ENCODE results near the gene ATP2B2.

Gene ATP2B2

DNA sequence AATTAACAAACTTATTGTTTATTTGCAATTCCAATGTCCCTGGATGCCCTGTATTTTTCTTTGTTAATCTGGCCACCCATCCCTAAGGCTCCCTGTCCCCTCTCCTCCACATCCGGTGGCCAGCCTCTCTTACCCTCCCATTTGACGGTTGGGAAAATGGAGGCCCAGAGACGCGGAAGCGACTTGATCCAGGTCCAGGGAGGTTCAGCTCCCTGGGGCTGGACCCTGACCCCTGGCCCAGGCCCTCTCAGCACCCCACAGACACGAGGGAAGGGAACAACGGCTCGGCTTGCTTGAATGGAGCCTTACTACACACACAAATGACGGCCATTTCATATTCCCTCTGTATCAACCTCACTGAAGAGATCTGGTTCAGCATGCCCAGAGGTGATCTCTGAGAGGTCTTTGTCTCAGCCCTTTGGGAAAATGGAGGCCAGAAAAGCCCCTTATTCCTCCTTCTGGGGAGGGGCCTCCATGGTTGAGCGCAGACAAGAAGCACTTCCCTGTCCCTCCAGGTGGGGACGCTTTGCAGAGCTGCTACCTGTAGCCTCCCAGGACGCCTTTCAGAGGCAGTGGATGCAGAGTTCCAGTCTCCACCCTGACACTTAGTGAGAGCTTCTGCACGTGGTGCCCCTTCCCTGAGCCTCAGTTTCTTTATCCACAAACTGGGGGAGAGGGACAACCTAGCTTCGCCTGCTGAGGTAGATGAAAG lies 82.1 kb downstream of the ATP2B2 start:
- DNase-seq, result no peak

DNA sequence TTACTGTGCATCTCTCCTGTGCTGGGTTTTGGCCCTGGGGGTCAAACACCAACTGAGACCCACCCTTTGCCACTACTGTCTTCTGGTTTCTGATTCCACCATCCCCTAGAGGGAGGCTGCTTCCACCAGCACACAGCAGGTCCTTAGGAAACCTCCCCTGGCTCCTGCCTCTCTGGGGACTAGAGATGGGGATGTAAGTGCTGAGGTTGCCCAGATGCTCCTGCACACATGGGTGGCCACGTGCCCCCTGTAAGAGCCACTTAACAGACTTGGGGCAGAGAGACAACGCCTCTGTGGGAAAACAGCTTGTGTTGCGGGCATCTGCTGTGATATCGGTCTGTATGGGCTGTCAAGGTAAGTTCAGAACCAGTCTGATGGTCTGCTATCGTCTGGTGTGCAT lies 83.4 kb downstream of the ATP2B2 start:
- DNase-seq, result peak; percentile 19

DNA sequence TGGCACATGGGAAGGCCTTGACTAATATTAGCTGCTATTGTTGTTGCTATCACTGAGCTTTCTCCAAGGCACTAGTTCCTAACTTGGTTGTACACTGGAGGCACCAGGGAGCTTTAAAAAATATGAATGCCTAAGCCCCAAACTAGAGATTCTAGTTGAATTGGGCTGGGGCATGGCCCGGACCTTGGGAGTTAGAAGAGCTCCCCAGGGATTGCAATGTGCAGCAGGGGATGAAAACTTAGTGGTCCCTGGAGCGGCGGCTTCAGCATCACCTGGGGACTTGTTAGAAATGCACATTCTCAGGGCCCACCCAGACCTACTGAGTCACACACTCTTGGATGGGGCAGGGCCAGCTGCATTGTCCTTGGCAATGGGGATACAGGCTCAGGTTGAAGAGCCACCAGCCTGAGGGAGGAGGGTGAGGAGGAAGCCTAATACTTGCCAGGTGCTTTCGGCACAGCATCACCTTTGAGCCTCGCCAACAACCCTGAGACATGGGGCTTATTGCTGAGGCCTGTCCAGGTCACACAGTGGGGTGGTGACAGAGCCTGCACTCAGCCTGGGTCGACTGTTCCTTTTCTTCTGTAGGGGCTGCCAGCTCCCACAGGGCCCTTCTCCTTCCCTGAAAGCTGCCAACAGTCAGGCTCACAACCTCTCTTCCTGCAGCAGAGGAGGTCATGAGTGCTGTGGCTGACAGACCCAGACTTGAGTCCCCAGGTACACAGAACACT lies 84.5 kb downstream of the ATP2B2 start:
- no peak for DNase-seq

DNA sequence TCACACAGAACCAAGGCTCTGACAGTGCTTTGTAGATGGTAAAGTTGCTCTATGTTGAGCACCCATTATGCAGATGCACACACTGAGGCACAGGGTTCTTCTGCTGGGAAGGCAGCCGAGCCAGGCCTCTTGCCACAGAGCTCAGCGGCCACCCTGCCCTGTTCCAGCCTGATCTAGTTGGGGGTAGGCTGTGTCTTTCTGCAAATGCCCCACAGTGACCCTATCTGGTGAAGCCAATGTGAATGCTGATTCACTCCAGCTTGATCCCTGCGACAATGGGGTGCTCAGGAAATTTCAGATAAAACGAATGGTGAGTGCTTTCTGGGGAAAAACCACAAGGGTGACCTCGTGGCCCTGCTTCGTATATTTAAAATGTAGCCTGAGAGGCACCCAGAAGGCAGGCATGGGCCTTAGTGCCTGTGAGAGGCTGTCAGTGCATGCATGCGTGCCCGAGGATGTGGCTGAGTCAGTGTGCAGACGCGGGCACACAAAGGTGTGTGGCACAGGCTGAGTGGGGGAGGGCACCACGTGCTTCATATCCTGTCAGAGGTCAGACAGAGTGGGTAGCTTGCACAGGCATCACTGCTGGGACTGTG lies 85.7 kb downstream of the ATP2B2 start:
- DNase-seq, result no peak

DNA sequence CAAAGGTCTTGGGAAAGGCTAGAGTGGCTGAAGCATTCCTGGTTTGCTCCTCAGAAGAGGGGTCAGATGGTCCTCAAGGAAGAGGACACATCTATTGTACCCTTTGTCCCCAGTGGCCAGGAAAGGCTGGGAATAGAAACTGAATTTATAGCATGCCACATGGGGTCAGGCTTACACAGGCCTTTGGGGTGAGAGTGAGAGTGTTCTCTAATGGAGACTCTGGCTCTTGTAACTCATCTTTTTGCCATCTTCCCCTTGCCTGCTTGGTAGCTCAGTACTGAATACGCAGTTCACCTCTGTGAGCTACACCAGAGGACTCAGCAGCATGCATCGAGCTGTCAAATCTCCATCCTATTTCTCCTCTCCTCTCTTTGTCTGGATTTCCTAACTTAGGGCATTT lies 87.5 kb downstream of the ATP2B2 start:
- DNase-seq, result no peak

DNA sequence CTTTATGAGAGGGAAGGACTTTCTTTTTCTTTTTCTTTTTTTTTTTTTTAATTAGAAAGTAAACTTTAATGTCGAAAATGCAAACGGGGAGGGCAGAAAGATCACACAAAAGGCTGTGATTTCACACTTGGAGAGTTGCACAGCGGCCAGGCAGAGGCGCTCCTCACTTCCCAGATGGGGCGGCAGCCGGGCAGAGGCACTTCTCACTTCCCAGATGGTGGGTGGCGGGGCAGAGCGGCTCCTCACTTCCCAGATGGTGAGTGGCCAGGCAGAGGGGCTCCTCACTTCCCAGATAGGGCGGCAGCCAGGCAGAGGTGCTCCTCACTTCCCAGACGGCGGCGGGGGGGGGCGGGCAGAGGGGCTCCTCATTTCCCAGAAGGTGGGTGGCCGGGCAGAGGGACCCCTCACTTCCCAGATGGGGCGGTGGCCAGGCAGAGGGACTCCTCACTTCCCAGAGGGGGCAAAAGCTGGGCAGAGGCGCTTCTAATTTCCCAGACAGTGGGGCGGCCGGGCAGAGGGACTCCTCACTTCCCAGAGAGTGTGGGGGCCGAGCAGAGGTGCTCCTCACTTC lies 88.6 kb downstream of the ATP2B2 start:
- DNase-seq, result no peak

DNA sequence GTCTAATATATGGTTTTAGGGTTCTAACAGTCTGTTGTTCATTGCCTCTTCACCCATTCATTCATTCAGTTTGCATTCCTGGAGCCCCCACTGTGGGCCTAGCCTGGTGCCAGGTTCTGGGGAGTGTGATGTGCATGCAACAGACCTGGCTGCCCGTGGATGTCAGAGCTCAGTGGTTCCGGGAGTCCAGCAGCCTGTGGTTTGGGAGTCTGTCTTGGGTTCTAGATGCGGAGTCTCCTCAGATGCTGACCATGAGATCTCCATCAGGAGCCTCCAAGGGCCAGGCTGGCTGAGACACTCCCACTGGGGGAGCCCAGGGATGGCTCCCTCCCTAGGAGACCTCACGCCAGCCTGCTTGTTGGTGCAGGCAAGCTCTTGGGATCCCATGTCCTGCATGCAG lies 92.3 kb downstream of the ATP2B2 start:
- DNase-seq, result no peak

DNA sequence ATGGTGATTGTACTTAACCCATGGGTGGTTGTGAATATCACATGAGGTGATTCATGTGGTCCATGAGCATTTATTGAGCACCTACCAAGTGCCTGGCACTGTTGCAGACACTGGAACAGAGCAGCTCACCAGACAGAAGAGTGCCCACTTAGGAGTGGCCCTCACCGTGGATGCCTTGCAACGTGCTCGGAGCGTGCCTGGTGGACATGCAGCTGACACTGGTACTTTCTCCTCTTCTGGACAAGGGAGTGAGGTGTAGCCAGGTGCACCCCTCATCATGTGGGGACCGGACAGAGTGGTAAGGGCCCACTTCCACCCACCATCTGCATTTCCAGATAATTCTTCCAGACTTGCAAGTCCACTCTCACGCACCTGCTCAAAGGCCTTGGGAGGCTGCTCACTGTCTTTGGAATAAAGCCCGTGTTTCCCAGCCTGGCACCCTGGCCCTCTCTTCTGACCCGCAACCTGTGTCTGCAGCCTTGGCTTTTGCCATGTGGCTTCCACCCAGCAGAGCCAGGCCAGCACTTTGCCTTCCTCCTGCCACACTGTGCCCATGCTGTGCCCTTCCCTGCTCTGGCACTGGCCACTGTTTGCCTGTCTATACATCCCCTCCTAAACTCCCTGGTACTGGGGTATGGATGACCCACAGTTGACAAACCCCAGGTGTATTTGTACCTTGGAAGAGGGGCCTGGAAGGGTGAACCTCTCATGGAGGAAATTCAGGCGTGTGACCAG lies 93.6 kb downstream of the ATP2B2 start:
- no peak for DNase-seq

DNA sequence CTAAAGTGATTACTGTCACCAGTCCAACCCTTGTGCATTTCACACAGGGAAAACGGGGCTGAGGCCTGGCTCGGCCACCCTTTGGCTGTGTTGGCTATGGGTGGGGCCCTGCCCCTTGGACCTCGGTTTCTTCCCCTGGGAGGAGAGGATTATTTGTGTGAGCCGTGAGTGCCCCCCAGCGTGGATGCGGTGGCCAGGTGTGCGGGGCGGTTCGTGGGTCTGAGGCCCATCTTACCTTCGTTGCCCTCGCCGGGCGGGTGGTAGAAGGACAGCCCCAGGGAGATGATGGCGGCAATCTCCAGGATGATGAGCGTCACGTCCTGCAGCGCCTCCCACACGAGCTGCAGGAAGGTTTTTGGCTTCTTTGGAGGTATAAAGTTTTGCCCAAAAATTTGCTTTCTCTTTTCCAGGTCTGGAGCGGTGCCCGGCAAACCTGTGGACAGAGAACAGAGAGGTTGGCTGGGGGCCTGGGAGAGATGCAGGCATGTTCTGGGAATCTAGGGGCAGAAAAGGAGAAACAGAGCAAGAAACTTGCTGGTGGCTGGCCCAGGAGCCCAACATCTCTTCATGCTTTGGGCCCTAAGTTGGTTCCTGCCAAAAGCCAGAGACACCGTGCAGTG lies 94.9 kb downstream of the ATP2B2 start:
- DNase-seq, result no peak

DNA sequence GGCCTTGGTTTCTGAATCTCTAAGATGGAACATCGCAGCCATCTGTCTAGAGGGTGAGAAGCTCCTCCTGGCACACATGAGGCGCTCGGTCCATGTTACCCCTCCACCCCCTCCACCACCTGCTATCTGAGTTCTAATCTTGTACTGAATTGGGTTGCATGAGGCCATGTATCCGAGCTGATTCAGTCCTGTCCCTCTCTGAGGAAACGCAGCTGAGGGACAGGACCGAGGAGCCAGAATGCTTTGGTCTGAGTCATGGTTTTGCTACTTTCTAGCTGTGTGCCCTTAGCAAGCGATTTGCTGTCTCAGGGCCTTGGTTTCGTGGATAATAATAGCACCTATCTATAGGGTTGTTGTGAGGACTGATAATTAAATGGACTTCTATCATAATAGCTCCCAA lies 96.7 kb downstream of the ATP2B2 start:
- no peak for DNase-seq

DNA sequence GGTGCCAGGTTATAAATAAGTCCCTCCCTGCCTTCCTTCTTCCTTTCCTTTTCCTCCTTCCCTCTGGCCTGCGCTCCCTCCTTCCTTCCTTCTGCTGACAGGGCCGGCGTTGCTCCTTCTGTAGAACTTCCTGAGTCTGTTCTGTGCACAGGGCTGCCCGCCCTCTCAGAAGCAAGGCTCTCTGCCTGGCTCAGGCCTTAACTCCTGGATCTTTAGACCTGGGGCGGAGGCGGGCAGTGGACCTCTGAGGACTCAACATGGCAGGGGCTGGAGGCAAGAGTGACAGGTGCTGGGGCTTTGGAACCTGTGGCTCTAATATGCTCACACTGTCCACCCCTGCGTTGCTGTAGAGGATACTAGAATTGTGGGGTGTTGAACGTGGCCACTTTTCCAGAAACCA lies 98.0 kb downstream of the ATP2B2 start:
- DNase-seq, result no peak

DNA sequence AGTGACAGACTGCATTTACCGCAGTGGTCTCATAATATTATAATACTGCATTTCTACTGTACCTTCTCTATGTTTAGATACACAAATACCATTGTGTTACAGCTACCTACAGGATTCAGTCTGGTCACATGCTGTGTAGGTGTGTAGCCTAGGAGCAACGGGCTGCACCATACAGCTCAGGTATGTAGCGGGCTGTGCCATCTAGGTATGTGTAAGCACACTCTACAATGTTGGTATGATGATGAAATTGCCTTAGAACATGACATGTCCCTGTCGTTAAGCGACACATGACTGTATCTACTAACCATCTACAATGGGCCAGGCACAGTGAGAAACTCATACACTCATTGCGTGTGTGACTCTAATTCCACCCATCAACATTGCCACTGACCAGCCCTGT lies 99.0 kb downstream of the ATP2B2 start:
- DNase-seq, result no peak

DNA sequence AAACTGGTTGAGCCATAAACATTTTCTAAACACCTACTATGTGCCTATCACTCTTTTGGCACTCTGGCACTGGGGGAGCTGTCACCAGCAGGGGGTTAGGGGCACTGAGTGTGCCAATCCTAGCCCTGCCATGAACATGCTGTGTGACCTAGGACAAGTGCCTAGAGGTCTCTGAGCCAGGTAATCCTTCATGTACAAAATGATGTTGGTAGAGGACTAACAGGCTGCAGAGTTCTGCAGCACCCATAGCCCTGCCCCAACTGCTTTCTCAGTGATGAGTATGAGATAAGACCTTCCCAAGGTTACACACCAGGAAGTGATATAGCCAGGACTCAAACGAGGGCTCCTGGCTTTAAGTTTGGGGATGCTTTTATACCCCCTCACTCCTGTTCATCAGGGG lies 99.6 kb downstream of the ATP2B2 start:
- no peak for DNase-seq

DNA sequence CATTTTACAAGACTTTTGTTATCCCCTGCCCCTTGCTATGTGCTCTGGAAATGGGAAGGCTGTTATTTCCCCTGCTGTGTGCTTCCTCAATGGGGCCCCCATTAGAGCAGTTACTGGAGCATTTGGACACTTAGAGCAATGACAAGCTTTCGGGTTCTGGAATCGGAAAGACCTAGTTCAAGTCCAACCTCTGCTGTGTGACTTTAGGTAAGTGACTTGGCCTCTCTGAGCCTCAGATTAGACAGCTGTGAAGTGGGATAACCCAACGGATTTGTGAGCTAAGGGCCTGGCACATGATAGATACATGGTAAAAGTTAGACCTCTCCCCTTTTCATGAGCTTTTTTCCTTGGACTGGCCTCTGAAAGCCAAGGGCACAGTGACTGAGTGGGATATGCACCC lies 100.5 kb downstream of the ATP2B2 start:
- no peak for DNase-seq

DNA sequence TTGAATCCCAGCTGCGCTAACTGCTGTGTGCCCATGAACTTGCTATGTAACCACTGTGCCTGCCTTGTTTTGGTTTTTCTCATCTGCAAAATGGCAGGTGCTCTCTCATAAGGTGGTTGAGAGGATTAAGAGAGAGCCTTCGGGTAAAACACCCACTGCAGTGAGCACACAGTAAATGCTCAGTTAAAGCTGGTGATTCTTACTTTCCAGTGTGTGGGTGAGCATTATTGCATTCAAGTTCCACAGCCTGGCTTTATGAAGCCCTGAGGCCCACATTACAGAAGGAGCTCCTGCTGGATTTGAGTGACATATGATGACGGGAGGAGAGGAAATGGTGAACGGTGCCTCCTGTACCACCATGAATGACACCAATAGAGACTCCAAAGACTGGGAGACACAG lies 101.0 kb downstream of the ATP2B2 start:
- no peak for DNase-seq

DNA sequence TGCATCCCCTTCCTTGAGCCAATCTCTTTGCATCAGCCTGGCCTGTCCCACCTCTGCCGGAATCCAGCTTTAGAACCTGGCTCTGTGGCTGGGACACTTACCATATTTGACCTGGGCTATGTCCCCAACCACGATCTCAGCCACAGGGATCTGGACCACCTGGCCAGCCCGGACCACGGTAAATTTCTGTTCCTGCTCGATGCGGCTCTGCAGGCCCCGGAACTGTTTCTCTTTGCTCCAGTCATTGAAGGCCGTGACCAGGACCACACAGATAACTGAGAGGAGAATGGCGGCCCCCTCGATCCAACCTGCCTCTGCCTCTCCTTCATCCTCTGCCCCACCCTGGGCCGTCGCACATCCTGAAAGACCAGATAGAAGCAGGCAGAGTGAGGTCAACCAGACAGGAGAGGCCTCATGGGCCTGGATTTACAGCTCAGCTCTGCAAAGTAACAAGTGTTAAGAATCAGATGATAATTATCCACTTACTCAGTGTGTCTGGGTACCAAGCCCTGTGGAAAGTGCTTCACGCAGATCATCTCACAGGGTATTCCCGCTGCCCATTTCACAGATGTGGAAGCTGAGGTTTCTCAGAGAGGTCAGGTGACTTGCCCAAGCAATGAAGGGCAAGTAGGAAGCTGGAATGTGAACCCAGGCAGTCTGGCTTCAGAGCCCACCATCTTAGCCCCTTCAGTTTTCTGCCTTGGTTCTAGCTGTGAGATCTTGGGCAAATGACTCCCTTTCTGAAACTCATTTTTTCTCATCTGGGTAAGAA lies 103.2 kb downstream of the ATP2B2 start:
- DNase-seq, result no peak

DNA sequence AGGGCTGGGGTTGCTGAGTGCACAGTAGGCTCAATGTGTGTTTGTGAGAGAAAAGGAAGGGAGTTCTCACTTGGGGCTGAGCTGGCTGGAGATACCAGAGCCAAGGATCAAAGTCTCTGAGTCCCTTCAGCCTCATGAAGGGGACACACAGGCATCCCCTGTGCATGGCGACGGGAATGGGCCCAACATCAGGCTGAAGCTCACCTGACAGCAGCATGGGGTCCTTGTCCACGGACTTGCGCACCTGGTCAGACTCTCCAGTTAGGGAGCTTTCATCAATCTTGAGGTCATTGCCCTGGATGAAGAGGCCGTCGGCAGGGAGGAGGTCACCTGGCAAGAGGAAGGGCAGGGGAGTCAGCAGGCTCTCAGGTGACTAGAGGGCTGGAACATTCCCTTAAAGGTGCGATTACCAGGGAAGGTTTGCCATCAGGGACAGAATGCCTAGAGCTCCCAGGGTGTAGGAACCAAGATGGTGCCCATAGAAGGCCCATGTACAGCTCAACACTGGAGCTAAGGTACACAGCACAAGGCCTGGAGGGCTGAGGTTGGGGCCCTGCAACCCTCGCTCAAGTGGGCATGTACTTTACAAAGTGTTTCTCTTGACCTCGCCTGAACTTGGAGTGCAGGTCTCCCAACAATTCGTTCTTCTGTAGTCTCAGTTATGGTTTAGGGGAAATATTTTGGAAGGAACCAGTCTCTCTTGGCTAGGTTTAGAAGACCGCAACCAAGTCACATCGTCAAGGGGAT lies 104.5 kb downstream of the ATP2B2 start:
- no peak for DNase-seq

DNA sequence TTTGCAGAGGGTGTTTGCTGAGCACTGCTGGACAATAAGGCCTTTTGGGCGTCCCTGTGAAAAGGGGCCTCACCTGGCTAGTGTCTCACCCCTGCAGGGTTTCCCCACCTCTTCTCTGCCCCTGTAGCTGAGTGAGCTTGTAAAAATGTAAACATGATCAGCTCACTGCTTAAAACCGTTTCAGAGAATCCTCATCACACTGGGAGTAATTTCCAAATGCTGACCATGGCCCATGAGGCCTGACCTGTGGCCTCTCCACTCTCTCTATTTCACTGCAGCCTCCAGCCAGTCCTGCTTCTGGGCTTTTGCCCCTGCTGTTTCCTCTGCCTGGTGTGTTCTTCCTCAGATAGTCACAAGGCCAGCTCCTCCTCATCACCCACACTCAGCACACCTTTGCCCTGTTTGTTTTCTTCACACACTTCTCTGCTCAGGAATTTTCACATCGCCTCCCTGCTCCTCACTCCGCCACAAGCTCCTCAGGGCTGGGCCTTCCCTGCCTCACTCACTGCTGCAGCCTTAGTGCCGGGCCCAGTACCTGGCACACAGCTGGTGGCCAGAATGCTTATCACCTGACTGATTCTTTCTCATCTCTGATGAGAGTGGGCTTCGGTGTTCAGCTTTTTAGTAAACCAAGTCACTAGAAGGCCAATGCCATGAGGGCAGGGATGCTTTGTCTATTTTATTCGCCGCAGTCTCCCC lies 105.2 kb downstream of the ATP2B2 start:
- no peak for DNase-seq

DNA sequence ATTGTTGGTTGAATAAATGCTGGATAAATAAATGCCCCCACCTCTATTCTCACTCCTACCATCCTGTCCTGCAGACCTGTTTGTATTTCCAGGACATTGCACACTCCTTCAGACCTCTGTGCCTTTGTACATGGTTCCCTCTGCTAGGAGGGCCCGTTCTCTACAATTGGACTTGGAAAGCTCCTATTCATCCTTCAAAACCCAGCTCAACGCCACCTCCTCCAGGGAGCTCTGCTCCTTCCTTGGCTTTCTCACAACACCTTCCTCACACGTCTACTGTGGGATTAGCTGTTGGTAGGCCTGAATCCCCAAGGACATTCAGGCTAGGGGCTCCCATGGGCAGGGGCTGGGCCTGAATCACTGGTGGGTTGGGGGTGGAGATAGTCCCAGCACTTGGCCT lies 105.8 kb downstream of the ATP2B2 start:
- DNase-seq, result no peak

DNA sequence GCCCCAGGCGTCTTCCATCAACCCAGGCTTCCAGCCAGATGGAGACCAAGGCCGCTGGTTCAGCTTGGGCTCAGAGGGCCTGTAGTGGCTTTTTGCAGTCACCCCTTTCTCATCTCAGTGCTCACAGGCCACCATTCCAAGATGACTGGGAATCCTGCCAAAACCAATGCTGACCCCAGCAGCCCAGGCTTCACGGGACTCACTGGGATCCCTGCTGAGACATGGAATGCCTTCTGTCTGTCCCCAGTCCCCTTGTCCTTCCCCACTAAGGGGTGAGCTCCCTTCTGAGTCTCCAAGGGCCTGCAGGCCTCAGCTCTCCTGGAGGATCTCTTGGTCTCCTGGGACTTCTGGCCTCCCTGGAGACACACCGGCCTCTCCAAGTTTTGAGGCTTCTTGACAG lies 107.0 kb downstream of the ATP2B2 start:
- DNase-seq, result no peak

DNA sequence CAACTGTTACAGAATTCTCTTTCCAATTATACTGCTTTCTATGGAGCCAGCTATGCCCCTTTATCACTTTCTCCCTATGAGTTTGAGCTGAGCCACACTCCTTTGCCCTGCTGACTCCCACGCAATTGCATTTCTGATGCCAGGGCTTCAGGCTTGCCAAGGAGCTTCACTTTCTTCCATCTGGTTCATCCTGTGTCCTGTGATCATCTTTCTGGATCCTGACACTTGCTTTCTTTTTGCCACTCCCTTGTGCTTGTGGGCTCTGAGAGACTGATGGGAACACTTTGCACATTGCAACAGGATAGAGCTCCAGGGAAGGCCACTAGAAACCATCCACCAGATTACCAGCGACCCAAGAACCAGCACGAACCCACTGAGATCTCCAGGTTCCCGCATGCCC lies 107.5 kb downstream of the ATP2B2 start:
- no peak for DNase-seq

All from eye (tissue), 1 donor.